GM23338 (cell line): Measurements from ENCODE around the gene KATNAL2. TPM values are rescaled to one million over a fixed set of nuclear protein-coding genes. Genes with fewer than 3 reads are reported as not detected.

Experiments used
- ATAC-seq: fragments of 200-7000 bp; cut with Tn5 transposase; 3 replicates; pipeline ENCODE4 v1.9.1; 2020
- DNase-seq: peaks from one replicate; pipeline ENCODE4 v3.0.0-alpha.2; 2015; ENCODE audit warnings: low spot score
- H2AFZ ChIP-seq: fragments of 200-600 bp; sonication (generic); 2 replicates; pipeline ENCODE4 v1.8.0; 2016; ENCODE audit warnings: antibody characterized with exemption, mild to moderate bottlenecking, moderate library complexity
- H3F3A ChIP-seq: fragments of 200-600 bp; sonication (generic); replicated peaks from 2 replicates; pipeline ENCODE4 v1.8.0; 2017; ENCODE audit warnings: antibody characterized with exemption, mixed run types, low read depth
- H3K27ac ChIP-seq: fragments of 200-600 bp; sonication (generic); 2 replicates; pipeline ENCODE4 v1.6.1; 2016; ENCODE audit warnings: low read depth
- H3K27me3 ChIP-seq: fragments of 200-600 bp; sonication (generic); 2 replicates; pipeline ENCODE4 v1.8.0; 2016; ENCODE audit warnings: mild to moderate bottlenecking, mixed run types, moderate library complexity; ENCODE audit not compliant: insufficient read depth
- H3K36me3 ChIP-seq: fragments of 200-600 bp; sonication (generic); 2 replicates; pipeline ENCODE4 v1.8.0; 2016; ENCODE audit warnings: mild to moderate bottlenecking; ENCODE audit not compliant: insufficient read depth
- H3K4me1 ChIP-seq: fragments of 200-600 bp; sonication (generic); 2 replicates; pipeline ENCODE4 v1.8.0; 2016; ENCODE audit warnings: mild to moderate bottlenecking, moderate library complexity; ENCODE audit not compliant: insufficient read depth
- H3K4me2 ChIP-seq: fragments of 200-600 bp; sonication (generic); 2 replicates; pipeline ENCODE4 v1.7.1; 2017; ENCODE audit warnings: mixed run types
- H3K4me3 ChIP-seq: fragments of 200-600 bp; sonication (generic); 2 replicates; pipeline ENCODE4 v1.6.1; 2016; ENCODE audit warnings: mixed run types
- H3K79me2 ChIP-seq: fragments of 200-600 bp; sonication (generic); replicated peaks from 2 replicates; pipeline ENCODE4 v1.8.0; 2017; ENCODE audit warnings: mild to moderate bottlenecking; ENCODE audit not compliant: insufficient read depth
- H3K9me2 ChIP-seq: fragments of 200-600 bp; sonication (generic); 2 replicates; pipeline ENCODE4 v1.8.0; 2017; ENCODE audit not compliant: insufficient read depth
- H4K20me1 ChIP-seq: fragments of 200-600 bp; sonication (generic); replicated peaks from 2 replicates; pipeline ENCODE4 v1.8.0; 2017; ENCODE audit warnings: mild to moderate bottlenecking; ENCODE audit not compliant: insufficient read depth
- H3K27ac Mint-ChIP-seq: 2 replicates; pipeline ENCODE4 v1.8.0; 2020; ENCODE audit warnings: inconsistent platforms, mild to moderate bottlenecking, moderate library complexity, mixed read lengths
- H3K27me3 Mint-ChIP-seq: 3 replicates; pipeline ENCODE4 v1.8.0; 2022; ENCODE audit warnings: low read depth, mild to moderate bottlenecking, moderate library complexity, mixed read lengths, inconsistent platforms; ENCODE audit not compliant: insufficient read depth, poor library complexity
- H3K36me3 Mint-ChIP-seq: 3 replicates; pipeline ENCODE4 v1.8.0; 2021; ENCODE audit warnings: low read depth, mild to moderate bottlenecking, inconsistent platforms, moderate library complexity, mixed read lengths
- H3K4me1 Mint-ChIP-seq: 3 replicates; pipeline ENCODE4 v1.8.0; 2020; ENCODE audit warnings: mild to moderate bottlenecking, inconsistent platforms, mixed read lengths
- H3K4me3 Mint-ChIP-seq: 3 replicates; pipeline ENCODE4 v1.8.0; 2021; ENCODE audit warnings: moderate library complexity, mild to moderate bottlenecking, inconsistent platforms, mixed read lengths
- H3K9me3 Mint-ChIP-seq: 3 replicates; pipeline ENCODE4 v1.8.0; 2020; ENCODE audit warnings: moderate library complexity, mild to moderate bottlenecking, inconsistent platforms, mixed read lengths
- CREB1 ChIP-seq: fragments of 250-450 bp; sonication (Bioruptor Pico); IDR thresholded peaks from 2 replicates; pipeline ENCODE4 v1.5.0; 2020; ENCODE audit warnings: low read depth, mild to moderate bottlenecking, moderate library complexity
- EZH2 ChIP-seq: fragments of 200-600 bp; sonication (generic); IDR thresholded peaks from one replicate; pipeline ENCODE4 v1.8.0; 2017; ENCODE audit warnings: antibody characterized with exemption, mild to moderate bottlenecking, low read depth; ENCODE audit not compliant: unreplicated experiment
- EZH2phosphoT487 ChIP-seq: fragments of 200-600 bp; sonication (generic); IDR thresholded peaks from one replicate; pipeline ENCODE4 v1.8.1; 2018; ENCODE audit warnings: antibody characterized with exemption; ENCODE audit not compliant: unreplicated experiment
- JUNB ChIP-seq: IDR thresholded peaks from one replicate; pipeline ENCODE4 v1.6.1; 2016; ENCODE audit warnings: antibody characterized with exemption; ENCODE audit not compliant: unreplicated experiment
- NANOG ChIP-seq: IDR thresholded peaks from 2 replicates; pipeline ENCODE4 v1.6.1; 2016; ENCODE audit warnings: antibody characterized with exemption, borderline replicate concordance
- STAT1 ChIP-seq: IDR thresholded peaks from one replicate; pipeline ENCODE4 v1.6.1; 2016; ENCODE audit warnings: antibody characterized with exemption; ENCODE audit not compliant: unreplicated experiment
- ZNF114 ChIP-seq: fragments of 250-450 bp; sonication (Bioruptor Pico); IDR thresholded peaks from 2 replicates; pipeline ENCODE4 v1.5.0; 2020; ENCODE audit warnings: mild to moderate bottlenecking, moderate library complexity
- ZNF331 ChIP-seq: fragments of 250-450 bp; sonication (Bioruptor Pico); IDR thresholded peaks from 2 replicates; pipeline ENCODE4 v1.5.0; 2020; ENCODE audit warnings: low read depth, mild to moderate bottlenecking, moderate library complexity
- polyA plus RNA-seq: library from polyadenylated mRNA; unstranded; fragments of >200 nt; fragmentation: Nextera tagmentation; extraction: Ambion mirVana; gene quantifications from 2 replicates; pipeline ENCODE4 v1.2.1, GENCODE V29; 2016
- total RNA-seq: library from RNA; depleted of rRNA; stranded (reverse); fragments of >200 nt; shearing (Covaris generic); gene quantifications from 2 replicates; pipeline ENCODE4 v1.2.3, GENCODE V29; 2014
- TF ChIP-seq, protein P1 (sequence below): fragments of 250-450 bp; sonication (Bioruptor Pico); IDR thresholded peaks from 2 replicates; pipeline ENCODE4 v1.5.0; 2020; ENCODE audit warnings: mild to moderate bottlenecking, moderate library complexity
- TF ChIP-seq, protein P2 (sequence below): IDR thresholded peaks from one replicate; pipeline ENCODE4 v1.6.1; 2018; ENCODE audit warnings: antibody characterized with exemption; ENCODE audit not compliant: unreplicated experiment
- TF ChIP-seq, protein P3 (sequence below), 2 experiments: fragments of 200-600 bp in 1 of 2; sonication (generic) in 1 of 2; conservative IDR thresholded peaks; 2 replicates each; pipeline versions ENCODE4 v1.5.1 to v1.6.1; 2016 to 2017; ENCODE audit warnings: antibody characterized with exemption in 2 of 2, low read depth in 2 of 2, mild to moderate bottlenecking in 2 of 2, moderate library complexity in 1 of 2
- TF ChIP-seq, protein P4 (sequence below): IDR thresholded peaks from 2 replicates; pipeline ENCODE4 v1.6.1; 2016; ENCODE audit warnings: antibody characterized with exemption

The KATNAL2 gene
- total and polyA plus RNA-seq, 2 experiments from 2014 or later, result 11.8 TPM

DNA sequence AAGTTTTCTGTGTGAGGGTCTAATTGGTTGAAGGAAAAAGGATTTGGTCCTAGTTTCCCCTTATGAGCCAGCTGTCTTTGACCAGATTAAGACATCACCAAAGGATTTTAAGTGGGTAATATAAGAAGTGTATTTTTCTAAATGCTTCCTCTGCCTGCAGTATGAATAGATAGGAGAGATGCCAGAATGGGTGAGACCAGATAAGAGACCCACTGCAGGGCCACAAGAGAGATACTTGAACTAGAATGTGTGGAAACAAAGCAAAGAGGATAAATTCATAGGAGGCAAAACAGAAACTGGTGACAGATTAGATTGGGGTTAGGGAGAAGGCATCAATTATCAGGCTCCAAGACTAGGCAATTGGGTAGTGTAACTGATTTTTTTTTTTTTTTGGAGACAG lies 234.0 kb downstream of the KATNAL2 start:
- peak overlapping the region; percentile 92 for H3K4me2 ChIP-seq
- 0 out of 2 replicates have a peak, but pooled peaks cover 1% of the 10 kb centered on the region for H4K20me1 ChIP-seq
- peaks cover 33% of the 10 kb centered on the region for H3K79me2 ChIP-seq
- ATAC-seq, result no peak
- peaks cover 6% of the 10 kb centered on the region; the same call in 1 of the 2 replicates for H3F3A ChIP-seq
- peak overlapping the region; percentile 97 for H2AFZ ChIP-seq
- H3K4me1 ChIP-seq, result peaks cover 7% of the 10 kb centered on the region
- no peak overlapping the region for H3K27ac Mint-ChIP-seq
- peaks cover 8% of the 10 kb centered on the region; the same call in 1 of the 3 replicates for H3K36me3 Mint-ChIP-seq
- TF ChIP-seq ZNF114 (CRISPR knock-in tag) (no peak), ZNF331 (CRISPR knock-in tag) (no peak), CREB1 (CRISPR knock-in tag) (no peak), STAT1 (no peak), NANOG (no peak), JUNB (no peak), EZH2phosphoT487 (no peak), EZH2 (no peak)
- TF ChIP-seq, protein P1, sequence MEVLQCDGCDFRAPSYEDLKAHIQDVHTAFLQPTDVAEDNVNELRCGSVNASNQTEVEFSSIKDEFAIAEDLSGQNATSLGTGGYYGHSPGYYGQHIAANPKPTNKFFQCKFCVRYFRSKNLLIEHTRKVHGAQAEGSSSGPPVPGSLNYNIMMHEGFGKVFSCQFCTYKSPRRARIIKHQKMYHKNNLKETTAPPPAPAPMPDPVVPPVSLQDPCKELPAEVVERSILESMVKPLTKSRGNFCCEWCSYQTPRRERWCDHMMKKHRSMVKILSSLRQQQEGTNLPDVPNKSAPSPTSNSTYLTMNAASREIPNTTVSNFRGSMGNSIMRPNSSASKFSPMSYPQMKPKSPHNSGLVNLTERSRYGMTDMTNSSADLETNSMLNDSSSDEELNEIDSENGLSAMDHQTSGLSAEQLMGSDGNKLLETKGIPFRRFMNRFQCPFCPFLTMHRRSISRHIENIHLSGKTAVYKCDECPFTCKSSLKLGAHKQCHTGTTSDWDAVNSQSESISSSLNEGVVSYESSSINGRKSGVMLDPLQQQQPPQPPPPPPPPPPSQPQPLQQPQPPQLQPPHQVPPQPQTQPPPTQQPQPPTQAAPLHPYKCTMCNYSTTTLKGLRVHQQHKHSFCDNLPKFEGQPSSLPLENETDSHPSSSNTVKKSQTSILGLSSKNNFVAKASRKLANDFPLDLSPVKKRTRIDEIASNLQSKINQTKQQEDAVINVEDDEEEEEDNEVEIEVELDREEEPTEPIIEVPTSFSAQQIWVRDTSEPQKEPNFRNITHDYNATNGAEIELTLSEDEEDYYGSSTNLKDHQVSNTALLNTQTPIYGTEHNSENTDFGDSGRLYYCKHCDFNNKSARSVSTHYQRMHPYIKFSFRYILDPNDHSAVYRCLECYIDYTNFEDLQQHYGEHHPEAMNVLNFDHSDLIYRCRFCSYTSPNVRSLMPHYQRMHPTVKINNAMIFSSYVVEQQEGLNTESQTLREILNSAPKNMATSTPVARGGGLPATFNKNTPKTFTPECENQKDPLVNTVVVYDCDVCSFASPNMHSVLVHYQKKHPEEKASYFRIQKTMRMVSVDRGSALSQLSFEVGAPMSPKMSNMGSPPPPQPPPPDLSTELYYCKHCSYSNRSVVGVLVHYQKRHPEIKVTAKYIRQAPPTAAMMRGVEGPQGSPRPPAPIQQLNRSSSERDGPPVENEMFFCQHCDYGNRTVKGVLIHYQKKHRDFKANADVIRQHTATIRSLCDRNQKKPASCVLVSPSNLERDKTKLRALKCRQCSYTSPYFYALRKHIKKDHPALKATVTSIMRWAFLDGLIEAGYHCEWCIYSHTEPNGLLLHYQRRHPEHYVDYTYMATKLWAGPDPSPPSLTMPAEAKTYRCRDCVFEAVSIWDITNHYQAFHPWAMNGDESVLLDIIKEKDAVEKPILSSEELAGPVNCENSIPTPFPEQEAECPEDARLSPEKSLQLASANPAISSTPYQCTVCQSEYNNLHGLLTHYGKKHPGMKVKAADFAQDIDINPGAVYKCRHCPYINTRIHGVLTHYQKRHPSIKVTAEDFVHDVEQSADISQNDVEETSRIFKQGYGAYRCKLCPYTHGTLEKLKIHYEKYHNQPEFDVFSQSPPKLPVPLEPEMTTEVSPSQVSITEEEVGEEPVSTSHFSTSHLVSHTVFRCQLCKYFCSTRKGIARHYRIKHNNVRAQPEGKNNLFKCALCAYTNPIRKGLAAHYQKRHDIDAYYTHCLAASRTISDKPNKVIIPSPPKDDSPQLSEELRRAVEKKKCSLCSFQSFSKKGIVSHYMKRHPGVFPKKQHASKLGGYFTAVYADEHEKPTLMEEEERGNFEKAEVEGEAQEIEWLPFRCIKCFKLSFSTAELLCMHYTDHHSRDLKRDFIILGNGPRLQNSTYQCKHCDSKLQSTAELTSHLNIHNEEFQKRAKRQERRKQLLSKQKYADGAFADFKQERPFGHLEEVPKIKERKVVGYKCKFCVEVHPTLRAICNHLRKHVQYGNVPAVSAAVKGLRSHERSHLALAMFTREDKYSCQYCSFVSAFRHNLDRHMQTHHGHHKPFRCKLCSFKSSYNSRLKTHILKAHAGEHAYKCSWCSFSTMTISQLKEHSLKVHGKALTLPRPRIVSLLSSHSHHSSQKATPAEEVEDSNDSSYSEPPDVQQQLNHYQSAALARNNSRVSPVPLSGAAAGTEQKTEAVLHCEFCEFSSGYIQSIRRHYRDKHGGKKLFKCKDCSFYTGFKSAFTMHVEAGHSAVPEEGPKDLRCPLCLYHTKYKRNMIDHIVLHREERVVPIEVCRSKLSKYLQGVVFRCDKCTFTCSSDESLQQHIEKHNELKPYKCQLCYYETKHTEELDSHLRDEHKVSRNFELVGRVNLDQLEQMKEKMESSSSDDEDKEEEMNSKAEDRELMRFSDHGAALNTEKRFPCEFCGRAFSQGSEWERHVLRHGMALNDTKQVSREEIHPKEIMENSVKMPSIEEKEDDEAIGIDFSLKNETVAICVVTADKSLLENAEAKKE (CRISPR knock-in tag), result no peak
- TF ChIP-seq, protein P2, sequence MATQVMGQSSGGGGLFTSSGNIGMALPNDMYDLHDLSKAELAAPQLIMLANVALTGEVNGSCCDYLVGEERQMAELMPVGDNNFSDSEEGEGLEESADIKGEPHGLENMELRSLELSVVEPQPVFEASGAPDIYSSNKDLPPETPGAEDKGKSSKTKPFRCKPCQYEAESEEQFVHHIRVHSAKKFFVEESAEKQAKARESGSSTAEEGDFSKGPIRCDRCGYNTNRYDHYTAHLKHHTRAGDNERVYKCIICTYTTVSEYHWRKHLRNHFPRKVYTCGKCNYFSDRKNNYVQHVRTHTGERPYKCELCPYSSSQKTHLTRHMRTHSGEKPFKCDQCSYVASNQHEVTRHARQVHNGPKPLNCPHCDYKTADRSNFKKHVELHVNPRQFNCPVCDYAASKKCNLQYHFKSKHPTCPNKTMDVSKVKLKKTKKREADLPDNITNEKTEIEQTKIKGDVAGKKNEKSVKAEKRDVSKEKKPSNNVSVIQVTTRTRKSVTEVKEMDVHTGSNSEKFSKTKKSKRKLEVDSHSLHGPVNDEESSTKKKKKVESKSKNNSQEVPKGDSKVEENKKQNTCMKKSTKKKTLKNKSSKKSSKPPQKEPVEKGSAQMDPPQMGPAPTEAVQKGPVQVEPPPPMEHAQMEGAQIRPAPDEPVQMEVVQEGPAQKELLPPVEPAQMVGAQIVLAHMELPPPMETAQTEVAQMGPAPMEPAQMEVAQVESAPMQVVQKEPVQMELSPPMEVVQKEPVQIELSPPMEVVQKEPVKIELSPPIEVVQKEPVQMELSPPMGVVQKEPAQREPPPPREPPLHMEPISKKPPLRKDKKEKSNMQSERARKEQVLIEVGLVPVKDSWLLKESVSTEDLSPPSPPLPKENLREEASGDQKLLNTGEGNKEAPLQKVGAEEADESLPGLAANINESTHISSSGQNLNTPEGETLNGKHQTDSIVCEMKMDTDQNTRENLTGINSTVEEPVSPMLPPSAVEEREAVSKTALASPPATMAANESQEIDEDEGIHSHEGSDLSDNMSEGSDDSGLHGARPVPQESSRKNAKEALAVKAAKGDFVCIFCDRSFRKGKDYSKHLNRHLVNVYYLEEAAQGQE, result no peak
- TF ChIP-seq, protein P3, sequence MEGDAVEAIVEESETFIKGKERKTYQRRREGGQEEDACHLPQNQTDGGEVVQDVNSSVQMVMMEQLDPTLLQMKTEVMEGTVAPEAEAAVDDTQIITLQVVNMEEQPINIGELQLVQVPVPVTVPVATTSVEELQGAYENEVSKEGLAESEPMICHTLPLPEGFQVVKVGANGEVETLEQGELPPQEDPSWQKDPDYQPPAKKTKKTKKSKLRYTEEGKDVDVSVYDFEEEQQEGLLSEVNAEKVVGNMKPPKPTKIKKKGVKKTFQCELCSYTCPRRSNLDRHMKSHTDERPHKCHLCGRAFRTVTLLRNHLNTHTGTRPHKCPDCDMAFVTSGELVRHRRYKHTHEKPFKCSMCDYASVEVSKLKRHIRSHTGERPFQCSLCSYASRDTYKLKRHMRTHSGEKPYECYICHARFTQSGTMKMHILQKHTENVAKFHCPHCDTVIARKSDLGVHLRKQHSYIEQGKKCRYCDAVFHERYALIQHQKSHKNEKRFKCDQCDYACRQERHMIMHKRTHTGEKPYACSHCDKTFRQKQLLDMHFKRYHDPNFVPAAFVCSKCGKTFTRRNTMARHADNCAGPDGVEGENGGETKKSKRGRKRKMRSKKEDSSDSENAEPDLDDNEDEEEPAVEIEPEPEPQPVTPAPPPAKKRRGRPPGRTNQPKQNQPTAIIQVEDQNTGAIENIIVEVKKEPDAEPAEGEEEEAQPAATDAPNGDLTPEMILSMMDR (conservative IDR thresholded peaks at IDR 0.05; ENCODE audit: low read depth in 2 of 2), result no peak
- TF ChIP-seq, protein P4, sequence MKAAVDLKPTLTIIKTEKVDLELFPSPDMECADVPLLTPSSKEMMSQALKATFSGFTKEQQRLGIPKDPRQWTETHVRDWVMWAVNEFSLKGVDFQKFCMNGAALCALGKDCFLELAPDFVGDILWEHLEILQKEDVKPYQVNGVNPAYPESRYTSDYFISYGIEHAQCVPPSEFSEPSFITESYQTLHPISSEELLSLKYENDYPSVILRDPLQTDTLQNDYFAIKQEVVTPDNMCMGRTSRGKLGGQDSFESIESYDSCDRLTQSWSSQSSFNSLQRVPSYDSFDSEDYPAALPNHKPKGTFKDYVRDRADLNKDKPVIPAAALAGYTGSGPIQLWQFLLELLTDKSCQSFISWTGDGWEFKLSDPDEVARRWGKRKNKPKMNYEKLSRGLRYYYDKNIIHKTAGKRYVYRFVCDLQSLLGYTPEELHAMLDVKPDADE, result no peak
- H3K36me3 ChIP-seq, result peaks cover 7% of the 10 kb centered on the region; the same call in 1 of the 2 replicates
- peaks cover 20% of the 10 kb centered on the region for H3K4me1 Mint-ChIP-seq
- H3K9me3 Mint-ChIP-seq, result peaks cover 2% of the 10 kb centered on the region; the same call in 1 of the 3 replicates
- no peak for DNase-seq
- peak overlapping the region; percentile 93 for H3K4me3 Mint-ChIP-seq
- peaks cover 8% of the 10 kb centered on the region for H3K27me3 Mint-ChIP-seq
- peak overlapping the region; percentile 77 for H3K4me3 ChIP-seq
- H3K27me3 ChIP-seq, result no peaks in the 10 kb centered on the region
- no peaks in the 10 kb centered on the region for H3K9me2 ChIP-seq
- H3K27ac ChIP-seq, result no peak overlapping the region
